ENCODE measurements around the gene THBS1.

Gene THBS1

GRCh38 chr15:39609166-39609916 lies 28.5 kb downstream of the THBS1 start:
- DNase-seq, result no peak

- DNase-seq, result no peak
These were observed 29.8 kb downstream of the THBS1 start for GRCh38 chr15:39610665-39611064.

- DNase-seq, result no peak
These were observed 32.4 kb downstream of the THBS1 start for GRCh38 chr15:39613271-39613670.

GRCh38 chr15:39613861-39614260 lies 33.0 kb downstream of the THBS1 start:
- DNase-seq, result no peak

- DNase-seq, result no peak
These were observed 36.0 kb downstream of the THBS1 start for GRCh38 chr15:39616731-39617455.

- no peak for DNase-seq
These were observed 37.4 kb downstream of the THBS1 start for GRCh38 chr15:39618063-39618823.

- no peak for DNase-seq
These were observed 40.3 kb downstream of the THBS1 start for GRCh38 chr15:39621210-39621609.

- DNase-seq, result no peak
These were observed 41.1 kb downstream of the THBS1 start for GRCh38 chr15:39621976-39622375.

- no peak for DNase-seq
These were observed 42.0 kb downstream of the THBS1 start for GRCh38 chr15:39622660-39623516.

- no peak for DNase-seq
These were observed 42.7 kb downstream of the THBS1 start for GRCh38 chr15:39623529-39623931.

GRCh38 chr15:39624806-39625205 lies 43.9 kb downstream of the THBS1 start:
- DNase-seq, result no peak

GRCh38 chr15:39625451-39625850 lies 44.6 kb downstream of the THBS1 start:
- DNase-seq, result no peak

- no peak for DNase-seq
These were observed 45.0 kb downstream of the THBS1 start for GRCh38 chr15:39625856-39626255.

GRCh38 chr15:39627451-39628143 lies 46.7 kb downstream of the THBS1 start:
- no peak for DNase-seq

GRCh38 chr15:39628144-39628508 lies 47.2 kb downstream of the THBS1 start:
- no peak for DNase-seq

GRCh38 chr15:39628546-39629257 lies 47.8 kb downstream of the THBS1 start:
- no peak for DNase-seq

GRCh38 chr15:39629371-39629770 lies 48.5 kb downstream of the THBS1 start:
- no peak for DNase-seq

GRCh38 chr15:39629906-39630305 lies 49.0 kb downstream of the THBS1 start:
- no peak for DNase-seq

- no peak for DNase-seq
These were observed 50.5 kb downstream of the THBS1 start for GRCh38 chr15:39631357-39631756.

GRCh38 chr15:39638041-39638440 lies 57.2 kb downstream of the THBS1 start:
- DNase-seq, result no peak

- DNase-seq, result no peak
These were observed 58.2 kb downstream of the THBS1 start for GRCh38 chr15:39639037-39639436.

GRCh38 chr15:39640665-39641064 lies 59.8 kb downstream of the THBS1 start:
- no peak for DNase-seq
